HG03439 (cell line): Measurements from ENCODE around the gene EEF2.
"Not testable (repeated sequence)": the region's sequence is repeated elsewhere in the genome, so short reads cannot be mapped to it uniquely, and the experiment has no call there.

Source experiments
- ATAC-seq: cut with Tn5 transposase; IDR thresholded peaks from one replicate; pipeline ENCODE4 v1.9.1; 2021; ENCODE audit warnings: mild to moderate bottlenecking, moderate library complexity; ENCODE audit not compliant: unreplicated experiment

The EEF2 gene

GRCh38 chr19:3970808-3971598, 14.3 kb downstream of the EEF2 start, which contains the start of gene DAPK3:
DAPK3 (minus strand) TSS chr19:3971099; CDS start chr19:3969735, 1,364 bp downstream.
- peak; percentile 92 for ATAC-seq

- ATAC-seq, result no peak
Measured at GRCh38 chr19:3970313-3970807, 14.9 kb downstream of the EEF2 start.

- no peak for ATAC-seq
Measured at GRCh38 chr19:3969435-3970312, 15.6 kb downstream of the EEF2 start.

GRCh38 chr19:3968556-3969434, 16.5 kb downstream of the EEF2 start:
- no peak for ATAC-seq

- ATAC-seq, result not testable (repeated sequence)
Measured at GRCh38 chr19:3967983-3968382, 17.3 kb downstream of the EEF2 start.

GRCh38 chr19:3966051-3967017, 18.9 kb downstream of the EEF2 start:
- no peak for ATAC-seq

GRCh38 chr19:3964256-3965194, 20.7 kb downstream of the EEF2 start:
- ATAC-seq, result no peak

GRCh38 chr19:3963458-3964255, 21.6 kb downstream of the EEF2 start:
- ATAC-seq, result no peak

GRCh38 chr19:3961007-3961406, 24.3 kb downstream of the EEF2 start:
- ATAC-seq, result no peak

GRCh38 chr19:3959766-3960131, 25.5 kb downstream of the EEF2 start:
- no peak for ATAC-seq

GRCh38 chr19:3958836-3959765, 26.2 kb downstream of the EEF2 start:
- ATAC-seq, result no peak

- ATAC-seq, result no peak
Measured at GRCh38 chr19:3955688-3956087, 29.6 kb downstream of the EEF2 start.

- ATAC-seq, result not testable (repeated sequence)
Measured at GRCh38 chr19:3955276-3955675, 30.0 kb downstream of the EEF2 start.

GRCh38 chr19:3954107-3954506, 31.2 kb downstream of the EEF2 start:
- ATAC-seq, result no peak

GRCh38 chr19:3952755-3953276, 32.4 kb downstream of the EEF2 start:
- not testable (repeated sequence) for ATAC-seq
